GM19467 (cell line): ENCODE data around the gene FADD.

Source experiments
- ATAC-seq: cut with Tn5 transposase; IDR thresholded peaks from one replicate; pipeline ENCODE4 v1.9.1; 2021; ENCODE audit warnings: mild to moderate bottlenecking, moderate library complexity; ENCODE audit not compliant: unreplicated experiment

The FADD gene

GRCh38 chr11:70229737-70230136, 26.6 kb downstream of the FADD start:
- no peak for ATAC-seq

GRCh38 chr11:70230151-70230839, 27.2 kb downstream of the FADD start:
- no peak for ATAC-seq

GRCh38 chr11:70230840-70231710, 28.0 kb downstream of the FADD start:
- no peak for ATAC-seq

- no peak for ATAC-seq
These were observed 29.9 kb downstream of the FADD start for GRCh38 chr11:70233034-70233433.

- no peak for ATAC-seq
These were observed 30.4 kb downstream of the FADD start for GRCh38 chr11:70233511-70233934.

GRCh38 chr11:70233962-70234361, 30.9 kb downstream of the FADD start:
- no peak for ATAC-seq

GRCh38 chr11:70240337-70240736, 37.2 kb downstream of the FADD start:
- no peak for ATAC-seq

GRCh38 chr11:70241709-70242108, 38.6 kb downstream of the FADD start:
- no peak for ATAC-seq

GRCh38 chr11:70242885-70243284, 39.8 kb downstream of the FADD start:
- no peak for ATAC-seq

GRCh38 chr11:70243912-70244652, 41.0 kb downstream of the FADD start:
- ATAC-seq, result no peak

GRCh38 chr11:70244698-70245097, 41.6 kb downstream of the FADD start:
- no peak for ATAC-seq

GRCh38 chr11:70246196-70246595, 43.1 kb downstream of the FADD start:
- ATAC-seq, result no peak

- no peak for ATAC-seq
These were observed 44.1 kb downstream of the FADD start for GRCh38 chr11:70247042-70247709.

GRCh38 chr11:70247710-70248072, 44.6 kb downstream of the FADD start:
- no peak for ATAC-seq

- no peak for ATAC-seq
These were observed 48.0 kb downstream of the FADD start for GRCh38 chr11:70250876-70251658.

- ATAC-seq, result no peak
These were observed 48.7 kb downstream of the FADD start for GRCh38 chr11:70251659-70252321.

- no peak for ATAC-seq
These were observed 49.7 kb downstream of the FADD start for GRCh38 chr11:70252844-70253243.

- no peak for ATAC-seq
These were observed 52.5 kb downstream of the FADD start for GRCh38 chr11:70255477-70256116.
